TTC549 (cell line): ENCODE data around the gene LDLRAD4.
"Not testable (repeated sequence)": the region's sequence is repeated elsewhere in the genome, so short reads cannot be mapped to it uniquely, and the experiment has no call there.

ENCODE experiments used
- FAIRE-seq: peaks from 2 replicates; lab custom pipeline; 2012; peaks lifted over from hg19 to GRCh38; lab: Jason Lieb, UNC

The LDLRAD4 gene

GRCh38 chr18:13471198-13471845 lies 252.8 kb downstream of the LDLRAD4 start:
- no peak for FAIRE-seq

DNA sequence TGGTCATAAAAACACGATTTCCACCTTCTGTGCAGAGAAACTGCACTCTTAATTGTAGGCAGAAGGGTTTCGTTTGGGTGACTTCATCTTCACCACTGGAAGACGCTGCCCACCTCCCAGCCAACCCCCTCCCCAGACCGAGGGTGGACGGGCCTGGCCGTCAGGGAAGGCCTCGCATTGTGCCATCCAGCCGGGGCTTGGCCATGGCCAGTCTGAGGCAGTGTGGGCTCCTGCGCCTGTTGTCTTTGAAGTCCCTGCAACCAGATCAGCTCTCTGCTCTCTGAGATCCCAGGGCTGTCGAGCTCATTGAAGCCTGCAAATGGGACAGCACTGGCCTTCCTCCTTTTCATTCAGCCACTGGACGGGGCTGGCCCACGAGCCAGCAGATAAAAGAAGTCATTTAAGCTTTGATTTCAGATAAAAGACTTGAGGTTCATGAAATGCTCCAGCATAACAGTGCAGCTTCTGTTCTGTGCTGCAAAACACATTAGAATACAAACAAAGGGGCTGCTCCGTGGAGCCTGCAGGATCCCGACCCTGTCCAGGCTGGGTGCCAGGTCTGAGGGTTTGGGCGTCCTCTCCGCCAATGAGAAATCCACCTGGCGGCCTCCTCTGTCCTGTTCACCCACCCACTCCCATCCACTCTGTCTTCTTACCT lies 253.5 kb downstream of the LDLRAD4 start:
- FAIRE-seq, result no peak

DNA sequence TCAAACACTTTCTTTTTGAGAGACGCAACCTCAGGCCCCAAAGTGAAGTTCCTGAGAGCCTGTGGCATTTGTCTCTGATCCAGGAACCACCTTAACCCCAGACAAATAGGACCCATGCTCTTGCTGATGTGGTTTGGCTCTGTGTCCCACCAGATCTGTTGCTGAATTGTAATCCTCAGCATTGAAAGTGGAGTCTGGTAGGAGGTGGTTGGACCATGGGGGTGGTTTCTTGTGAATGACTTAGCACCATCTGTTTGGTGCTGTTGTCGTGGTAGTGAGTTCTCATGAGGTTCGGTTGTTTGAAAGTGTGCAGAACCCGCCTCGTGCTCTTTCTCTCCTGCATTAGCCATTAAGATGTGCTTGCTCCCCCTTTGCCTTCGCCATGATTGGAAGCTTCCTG lies 255.2 kb downstream of the LDLRAD4 start:
- FAIRE-seq, result no peak

- no peak for FAIRE-seq
These were observed 255.8 kb downstream of the LDLRAD4 start for GRCh38 chr18:13474336-13474735.

- no peak for FAIRE-seq
These were observed 256.5 kb downstream of the LDLRAD4 start for GRCh38 chr18:13474907-13475545.

GRCh38 chr18:13476312-13476711 lies 257.8 kb downstream of the LDLRAD4 start:
- FAIRE-seq, result not testable (repeated sequence)

- no peak for FAIRE-seq
These were observed 258.7 kb downstream of the LDLRAD4 start for GRCh38 chr18:13477147-13477683.

DNA sequence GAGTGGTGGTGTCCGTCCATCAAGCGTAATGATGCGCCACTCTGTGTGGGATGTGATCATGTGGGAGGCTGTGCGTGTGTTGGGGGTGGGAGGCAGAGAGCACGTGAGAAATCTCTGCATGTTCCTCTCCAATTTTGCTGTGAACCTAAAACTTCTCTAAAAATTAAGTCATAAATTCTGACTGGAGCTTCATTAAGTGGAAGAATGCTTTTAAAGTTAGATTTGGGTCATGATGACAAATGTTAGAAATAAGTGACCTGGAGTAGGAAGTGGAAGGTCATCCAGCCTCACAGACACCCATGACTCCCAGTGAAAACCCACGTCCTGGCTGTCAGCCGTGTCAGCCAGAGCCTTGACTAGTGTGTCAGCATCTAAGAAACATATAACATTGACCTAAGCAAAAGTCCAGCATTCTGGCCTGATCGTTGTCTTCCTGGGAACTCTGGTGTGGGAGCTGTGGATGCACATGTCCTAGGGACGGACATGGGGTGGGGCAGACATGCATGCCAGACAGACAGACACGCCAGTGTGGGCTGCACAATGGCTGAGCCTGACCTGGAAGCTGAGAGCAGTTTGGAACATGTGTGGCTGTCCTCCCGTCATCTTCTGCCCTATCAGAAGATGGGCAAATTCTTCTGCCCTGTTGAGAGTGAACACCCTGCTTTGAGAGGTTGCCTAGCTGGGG lies 262.2 kb downstream of the LDLRAD4 start:
- FAIRE-seq, result no peak

GRCh38 chr18:13481331-13481730 lies 262.8 kb downstream of the LDLRAD4 start:
- FAIRE-seq, result no peak

DNA sequence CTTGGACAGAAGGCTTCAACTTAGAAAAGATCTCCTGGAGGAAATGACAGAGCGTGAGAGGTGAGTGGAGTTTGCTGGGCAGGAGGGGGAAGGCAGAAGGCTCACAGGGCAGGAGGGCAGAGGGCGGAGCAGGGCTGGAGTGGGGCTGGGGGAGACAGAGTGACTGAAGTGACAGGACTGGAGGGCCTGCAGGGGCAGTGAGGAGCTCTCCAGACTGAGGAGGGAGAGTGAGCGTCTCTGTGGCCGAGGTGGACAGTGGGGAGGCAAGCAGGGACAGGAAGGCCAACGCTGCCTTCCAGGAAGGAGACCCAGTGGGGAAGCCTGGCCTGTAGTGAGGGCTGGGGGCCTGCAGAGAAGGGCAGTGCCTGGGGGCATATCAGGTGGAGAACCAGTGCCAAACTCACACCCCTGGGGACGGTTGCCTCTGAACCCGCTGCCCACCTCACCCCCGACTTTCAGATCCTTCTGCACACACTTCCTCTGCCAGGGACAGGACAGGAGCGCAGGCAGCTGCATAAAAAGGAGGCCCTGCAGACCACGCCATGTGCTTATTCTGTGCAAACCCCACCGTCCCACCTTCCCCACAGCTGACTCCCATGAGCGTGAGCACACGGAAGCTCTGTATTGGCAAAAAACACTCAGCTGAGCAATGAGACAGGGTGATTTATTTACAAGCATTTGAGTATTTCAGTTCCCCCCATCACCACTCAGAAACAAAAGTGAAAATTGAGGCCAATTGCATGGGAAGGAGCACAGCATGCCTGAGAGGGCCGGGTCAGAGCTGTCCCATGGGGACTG lies 263.5 kb downstream of the LDLRAD4 start:
- no peak for FAIRE-seq

DNA sequence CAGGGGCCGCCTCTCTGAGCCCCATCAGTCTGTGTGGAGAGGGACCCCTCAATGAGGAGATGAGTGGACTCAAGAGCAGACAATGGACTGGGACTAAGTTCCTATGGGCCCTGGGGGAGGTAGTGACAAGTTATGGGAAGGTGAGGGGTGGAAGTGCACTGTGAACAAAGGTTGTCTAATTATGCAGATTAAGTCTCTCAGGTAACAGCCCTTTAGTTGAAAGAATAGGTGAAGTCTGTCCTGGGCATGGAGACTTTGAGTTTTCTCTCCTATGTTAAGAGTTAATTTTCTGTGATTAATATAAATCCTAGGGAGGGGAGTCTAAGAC lies 264.0 kb downstream of the LDLRAD4 start:
- no peak for FAIRE-seq

DNA sequence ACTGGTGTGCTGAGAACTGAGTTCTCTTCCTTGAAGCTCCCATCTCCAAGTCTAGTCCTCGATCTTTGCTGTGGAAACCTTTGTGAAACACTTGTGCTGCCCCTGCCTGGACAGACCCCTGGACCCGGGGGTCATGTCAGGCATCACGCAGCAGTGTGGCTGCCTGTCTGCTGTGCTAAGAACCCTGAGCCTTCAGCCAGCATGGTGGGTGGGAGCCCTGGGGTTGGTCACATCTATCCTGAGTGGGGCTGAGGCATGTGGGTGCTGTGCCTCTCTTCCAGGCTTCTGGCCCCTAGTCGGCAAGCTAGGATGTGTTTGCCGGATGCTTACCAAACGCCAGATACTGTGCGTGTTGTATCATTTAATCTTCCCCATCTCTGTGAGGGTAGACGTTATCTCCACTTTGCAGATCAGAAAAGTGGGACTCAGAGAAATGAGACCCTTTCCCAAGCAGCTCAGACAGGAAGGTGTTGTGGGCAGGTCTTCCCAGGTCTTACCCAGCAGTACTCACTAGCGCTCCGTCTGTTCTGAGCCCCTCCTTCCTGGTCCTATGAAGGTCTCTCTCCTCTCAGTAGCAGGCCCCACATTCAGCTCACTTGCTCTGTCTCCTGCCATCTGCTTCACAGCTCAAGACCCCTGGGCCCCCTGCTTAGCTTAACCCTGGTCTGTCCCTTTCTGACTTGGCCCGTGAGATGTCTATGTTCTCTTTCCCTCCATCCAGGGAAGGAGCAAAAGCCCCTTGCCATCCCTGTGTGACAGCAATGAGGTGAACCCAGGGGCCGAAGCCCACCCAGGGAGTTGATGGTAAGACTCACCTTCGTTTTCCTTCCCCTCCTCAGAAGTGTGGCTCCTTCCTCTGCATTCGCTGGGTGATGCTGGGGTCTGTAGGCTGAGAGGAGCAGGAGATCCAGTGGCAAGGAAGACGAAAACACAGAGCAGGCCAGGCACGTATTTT lies 265.0 kb downstream of the LDLRAD4 start:
- FAIRE-seq, result no peak

GRCh38 chr18:13485182-13485581 lies 266.6 kb downstream of the LDLRAD4 start:
- no peak for FAIRE-seq

GRCh38 chr18:13485604-13486003 lies 267.0 kb downstream of the LDLRAD4 start:
- FAIRE-seq, result no peak

DNA sequence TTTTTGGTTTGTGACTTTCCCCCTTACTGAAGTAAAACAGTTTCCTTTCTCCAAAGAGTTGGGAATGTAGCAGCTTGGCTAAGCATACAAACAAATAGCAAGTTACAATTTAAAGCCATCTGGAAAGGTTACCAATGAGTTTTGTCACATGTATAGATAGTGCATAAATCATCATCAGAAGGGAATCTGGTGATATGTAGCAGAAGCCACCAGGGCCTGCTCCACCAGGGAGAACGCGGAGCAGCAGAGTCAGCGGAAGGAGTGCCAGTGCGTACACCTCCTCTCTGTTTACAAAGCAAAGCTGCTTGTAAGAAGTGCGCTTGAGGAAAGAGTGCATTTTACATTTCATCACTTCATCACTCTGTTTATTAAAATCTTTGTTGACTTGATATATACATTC lies 267.7 kb downstream of the LDLRAD4 start:
- no peak for FAIRE-seq

GRCh38 chr18:13486686-13487085 lies 268.1 kb downstream of the LDLRAD4 start:
- no peak for FAIRE-seq

DNA sequence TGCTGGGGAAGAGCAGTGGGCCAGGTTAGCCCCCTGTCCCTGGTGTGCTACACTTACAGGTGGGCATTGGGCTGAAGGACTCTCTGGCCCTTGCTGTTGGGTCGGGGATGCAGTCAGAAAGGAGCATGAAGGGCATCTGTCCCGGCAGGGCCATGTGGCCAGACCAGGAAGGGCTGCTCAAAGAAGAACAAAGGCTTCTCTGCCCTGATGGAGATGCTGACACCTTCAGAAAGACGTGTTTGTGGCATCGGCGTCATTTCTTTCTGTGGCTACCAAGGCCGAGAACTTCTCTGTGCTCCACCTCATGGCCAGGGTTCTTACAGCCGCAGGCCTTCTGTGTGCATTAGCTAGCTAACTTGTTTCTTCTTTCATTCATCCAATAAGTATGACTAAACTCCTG lies 268.7 kb downstream of the LDLRAD4 start:
- no peak for FAIRE-seq

- FAIRE-seq, result no peak
These were observed 269.8 kb downstream of the LDLRAD4 start for GRCh38 chr18:13488281-13488929.

DNA sequence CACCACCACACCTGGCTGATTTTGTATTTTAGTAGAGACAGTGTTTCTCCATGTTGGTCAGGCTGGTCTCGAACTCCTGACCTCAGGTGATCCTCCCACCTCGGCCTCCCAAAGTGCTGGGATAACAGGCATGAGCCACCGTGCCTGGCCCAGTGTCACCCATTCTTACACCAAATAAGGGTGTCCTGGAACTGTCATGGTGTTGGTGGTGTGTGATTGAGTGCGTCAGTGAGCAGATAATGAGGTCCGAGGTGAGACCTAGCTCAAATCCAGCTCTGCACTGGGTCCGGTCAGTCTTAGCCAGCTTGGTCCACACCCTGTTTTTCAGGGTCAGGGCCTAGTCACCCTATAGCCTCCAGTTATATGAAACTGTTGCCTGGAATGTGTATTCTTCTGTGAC lies 270.7 kb downstream of the LDLRAD4 start:
- FAIRE-seq, result not testable (repeated sequence)

DNA sequence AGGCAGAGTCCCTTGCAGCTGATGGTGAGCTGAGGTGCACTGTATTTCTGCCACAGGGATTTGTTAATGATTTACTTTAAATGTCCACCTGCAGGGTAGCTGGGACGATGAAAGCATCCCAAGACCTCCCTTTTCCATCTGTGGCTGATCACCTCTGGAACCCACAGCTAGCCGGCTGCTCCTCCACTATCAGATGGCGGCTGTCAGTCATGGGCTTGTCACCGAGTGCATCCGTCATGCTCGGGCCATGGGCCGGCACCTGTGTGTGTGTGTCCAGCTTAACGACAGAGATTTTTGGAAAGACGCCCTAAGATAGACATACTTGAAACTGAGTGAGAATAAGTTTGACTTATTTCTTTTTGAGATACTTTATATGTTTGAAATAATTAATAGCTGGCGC lies 272.6 kb downstream of the LDLRAD4 start:
- FAIRE-seq, result no peak
